Measurements from ENCODE around the gene CD99L2. TPM values are rescaled to one million over a fixed set of nuclear protein-coding genes. Genes with fewer than 3 reads are reported as not detected.

Gene CD99L2
- total and polyA plus RNA-seq, 2 experiments from 2014 or later, result 37.9 to 71.7 TPM

DNA sequence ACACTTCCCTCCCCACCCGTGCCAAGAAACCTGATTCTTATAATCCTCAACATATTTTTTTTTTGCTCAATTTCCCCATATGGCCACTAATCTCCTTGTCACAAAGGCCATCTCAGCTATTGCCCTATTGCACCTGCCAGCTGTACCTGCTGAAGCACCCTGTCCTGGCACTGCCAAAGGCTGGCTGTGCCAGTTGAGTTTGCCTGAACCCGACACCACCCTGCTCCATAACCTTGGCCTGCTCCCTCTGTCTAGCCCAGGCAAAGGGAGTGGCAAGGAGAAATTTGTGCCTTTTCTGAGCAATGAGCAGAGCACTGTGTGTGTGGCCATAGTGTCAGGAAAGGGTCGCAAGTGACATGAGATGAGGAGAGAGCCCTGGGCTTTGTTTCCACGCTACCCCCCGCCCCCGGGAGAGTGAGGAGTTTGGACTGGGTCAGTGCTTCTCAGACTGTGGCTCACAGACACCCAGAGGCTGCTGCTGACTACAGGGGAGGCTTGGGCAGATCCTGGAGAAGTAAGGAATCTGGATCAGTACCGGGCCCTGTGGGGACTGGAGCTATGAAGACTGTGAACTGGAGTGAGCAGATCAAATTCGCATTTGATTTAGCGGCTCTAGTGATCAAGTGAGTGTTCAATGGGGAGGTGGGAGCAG lies 42.5 kb upstream of the CD99L2 start:
- Histone ChIP-seq H3K4me1 (ENCODE audit: insufficient read depth) (no peaks in the 10 kb centered on the region), H4K20me1 (ENCODE audit: insufficient read depth) (no peaks in the 10 kb centered on the region), H3K27ac (no peak overlapping the region), H3K9ac (no peak overlapping the region), H3K9me3 (ENCODE audit: low read depth) (no peaks in the 10 kb centered on the region), H2AFZ (no peak overlapping the region), H3F3A (ENCODE audit: insufficient read depth) (no peaks in the 10 kb centered on the region), H3K27me3 (replicated peaks; ENCODE audit: insufficient read depth) (no peaks in the 10 kb centered on the region), H3K79me2 (ENCODE audit: insufficient read depth) (no peaks in the 10 kb centered on the region), H3K9me2 (ENCODE audit: insufficient read depth) (no peaks in the 10 kb centered on the region), H3K4me2 (ENCODE audit: unreplicated experiment) (no peak overlapping the region), H3K4me3 (no peak overlapping the region), H3K36me3 (ENCODE audit: low read depth) (no peaks in the 10 kb centered on the region)
- no peak for DNase-seq
- TF ChIP-seq EZH2 (IDR thresholded peaks at IDR 0.05; ENCODE audit: insufficient read depth, poor library complexity, severe bottlenecking), result no peak
- TF ChIP-seq EZH2phosphoT487 (IDR thresholded peaks at IDR 0.05; ENCODE audit: insufficient read depth, low read depth), result no peak
- in situ Hi-C loops (cut with MboI), result no loop called here
- WGBS, 2 experiments (ENCODE audit: low coverage in 1 of 2, low lambda C conversion rate in 2 of 2, missing lambda C conversion rate in 2 of 2), result 61 to 68% methylated on average over 9 of the region's 9 CpGs

DNA sequence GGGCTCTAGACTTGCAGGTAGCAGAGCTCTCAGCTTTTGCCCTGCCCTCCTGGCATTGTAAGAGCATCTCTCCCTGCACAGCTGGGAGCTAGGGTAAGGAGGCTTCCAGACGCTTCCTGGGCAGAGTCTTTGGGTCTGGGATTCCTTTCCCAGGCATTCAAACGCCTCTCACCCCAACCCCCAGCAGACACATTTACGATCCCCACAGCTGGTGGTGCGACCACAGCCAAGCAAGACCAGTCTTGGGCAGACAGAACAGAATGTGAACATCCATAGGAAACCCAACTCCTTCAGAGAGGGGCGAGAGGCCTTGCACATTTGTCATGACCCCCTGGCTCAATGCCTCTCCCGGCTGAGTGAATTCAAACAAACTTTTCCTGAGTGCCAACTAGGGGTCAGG lies 38.1 kb upstream of the CD99L2 start:
- Histone ChIP-seq H3K27ac (no peak overlapping the region), H3K27me3 (replicated peaks; ENCODE audit: insufficient read depth) (no peaks in the 10 kb centered on the region), H3K9me2 (ENCODE audit: insufficient read depth) (no peaks in the 10 kb centered on the region), H3K4me1 (ENCODE audit: insufficient read depth) (peaks cover 6% of the 10 kb centered on the region; the same call in 1 of the 2 replicates), H3K36me3 (ENCODE audit: low read depth) (no peaks in the 10 kb centered on the region), H3K9me3 (ENCODE audit: low read depth) (no peaks in the 10 kb centered on the region), H3K4me3 (no peak overlapping the region), H3K79me2 (ENCODE audit: insufficient read depth) (no peaks in the 10 kb centered on the region), H3K9ac (no peak overlapping the region), H4K20me1 (ENCODE audit: insufficient read depth) (no peaks in the 10 kb centered on the region), H3F3A (ENCODE audit: insufficient read depth) (no peaks in the 10 kb centered on the region), H2AFZ (no peak overlapping the region), H3K4me2 (ENCODE audit: unreplicated experiment) (no peak overlapping the region)
- in situ Hi-C loops (cut with MboI), result no loop called here
- 28 to 29% methylated on average over 6 of the region's 6 CpGs for WGBS, 2 experiments (ENCODE audit: low coverage in 1 of 2, low lambda C conversion rate in 2 of 2, missing lambda C conversion rate in 2 of 2)
- DNase-seq, result no peak
- no peak for TF ChIP-seq EZH2phosphoT487 (IDR thresholded peaks at IDR 0.05; ENCODE audit: insufficient read depth, low read depth)
- TF ChIP-seq EZH2 (IDR thresholded peaks at IDR 0.05; ENCODE audit: insufficient read depth, poor library complexity, severe bottlenecking), result no peak

DNA sequence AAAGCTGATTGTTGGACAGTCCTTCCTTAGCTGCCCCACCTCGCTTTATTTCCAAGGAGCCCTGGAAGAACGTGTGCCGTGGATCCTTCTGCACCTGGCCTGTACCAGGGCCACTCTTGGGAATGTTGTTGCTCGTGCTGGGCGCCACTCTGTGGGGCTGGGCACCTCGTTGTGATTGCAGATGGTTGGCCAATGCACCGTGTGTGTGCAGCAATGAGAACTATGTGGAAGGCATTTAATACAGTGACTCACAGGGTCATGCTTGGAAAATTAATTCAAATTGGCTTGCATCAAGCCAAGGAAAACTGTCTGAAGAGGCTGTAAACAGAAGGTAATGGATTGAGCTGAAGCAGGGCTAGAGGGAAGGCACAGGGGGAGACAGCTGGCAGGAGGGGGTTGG lies 37.0 kb upstream of the CD99L2 start:
- H3K36me3 ChIP-seq (ENCODE audit: low read depth), result no peaks in the 10 kb centered on the region
- 15 to 16% methylated on average over 7 of the region's 7 CpGs for WGBS, 2 experiments (ENCODE audit: low coverage in 1 of 2, low lambda C conversion rate in 2 of 2, missing lambda C conversion rate in 2 of 2)
- no peaks in the 10 kb centered on the region for H3K27me3 ChIP-seq (replicated peaks; ENCODE audit: insufficient read depth)
- H3K9ac ChIP-seq, result no peak overlapping the region
- in situ Hi-C loops (cut with MboI), result no loop called here
- no peak overlapping the region for H3K4me2 ChIP-seq (ENCODE audit: unreplicated experiment)
- no peak overlapping the region for H3K4me3 ChIP-seq
- H3K9me3 ChIP-seq (ENCODE audit: low read depth), result no peaks in the 10 kb centered on the region
- no peaks in the 10 kb centered on the region for H3K79me2 ChIP-seq (ENCODE audit: insufficient read depth)
- peak; percentile 74 for DNase-seq
- H3F3A ChIP-seq (ENCODE audit: insufficient read depth), result no peaks in the 10 kb centered on the region
- TF ChIP-seq EZH2phosphoT487 (IDR thresholded peaks at IDR 0.05; ENCODE audit: insufficient read depth, low read depth) (no peak), EZH2 (IDR thresholded peaks at IDR 0.05; ENCODE audit: insufficient read depth, poor library complexity, severe bottlenecking) (no peak)
- H3K4me1 ChIP-seq (ENCODE audit: insufficient read depth), result peaks cover 6% of the 10 kb centered on the region; the same call in 1 of the 2 replicates
- no peaks in the 10 kb centered on the region for H3K9me2 ChIP-seq (ENCODE audit: insufficient read depth)
- H3K27ac ChIP-seq, result peak overlapping the region; percentile 42
- no peaks in the 10 kb centered on the region for H4K20me1 ChIP-seq (ENCODE audit: insufficient read depth)
- no peak overlapping the region for H2AFZ ChIP-seq

DNA sequence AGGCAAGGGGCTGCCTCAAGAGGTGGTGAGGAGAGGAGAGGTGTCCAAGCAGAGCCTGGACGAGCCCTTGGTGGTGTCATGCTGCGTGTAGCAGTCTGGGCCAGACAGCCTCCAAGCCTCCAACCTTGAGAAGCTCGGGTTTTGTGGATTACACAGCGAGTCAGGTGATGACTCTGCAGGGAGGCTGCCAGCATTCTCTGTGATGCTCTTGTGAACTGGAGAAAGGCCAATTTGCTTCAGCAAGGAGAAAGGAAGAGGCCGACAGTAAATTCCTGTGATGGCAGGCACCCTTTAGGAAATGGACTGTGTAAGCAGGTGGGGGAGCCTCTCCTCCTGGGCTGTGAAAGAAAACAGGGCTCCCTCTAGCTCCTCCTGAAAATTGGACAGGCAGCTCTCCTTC lies 36.0 kb upstream of the CD99L2 start:
- Histone ChIP-seq H3K4me2 (ENCODE audit: unreplicated experiment) (no peak overlapping the region), H3K27ac (peak overlapping the region; percentile 37; the same call in 1 of the 2 replicates), H3K79me2 (ENCODE audit: insufficient read depth) (no peaks in the 10 kb centered on the region), H3F3A (ENCODE audit: insufficient read depth) (no peaks in the 10 kb centered on the region), H3K27me3 (replicated peaks; ENCODE audit: insufficient read depth) (no peaks in the 10 kb centered on the region), H3K4me3 (no peak overlapping the region), H3K4me1 (ENCODE audit: insufficient read depth) (peaks cover 6% of the 10 kb centered on the region; the same call in 1 of the 2 replicates), H2AFZ (no peak overlapping the region), H4K20me1 (ENCODE audit: insufficient read depth) (no peaks in the 10 kb centered on the region), H3K9ac (no peak overlapping the region), H3K36me3 (ENCODE audit: low read depth) (no peaks in the 10 kb centered on the region), H3K9me3 (ENCODE audit: low read depth) (no peaks in the 10 kb centered on the region), H3K9me2 (ENCODE audit: insufficient read depth) (no peaks in the 10 kb centered on the region)
- peak; percentile 85 for DNase-seq
- no peak for TF ChIP-seq EZH2phosphoT487 (IDR thresholded peaks at IDR 0.05; ENCODE audit: insufficient read depth, low read depth)
- no peak for TF ChIP-seq EZH2 (IDR thresholded peaks at IDR 0.05; ENCODE audit: insufficient read depth, poor library complexity, severe bottlenecking)
- 7 to 8% methylated on average over 4 to 5 of the region's 5 CpGs for WGBS, 2 experiments (ENCODE audit: low coverage in 1 of 2, low lambda C conversion rate in 2 of 2, missing lambda C conversion rate in 2 of 2)
- in situ Hi-C loops (cut with MboI), result no loop called here

Measured in GM23248 (cell line).